Measurements from ENCODE around the gene USP17L27.
"Not testable (repeated sequence)": the region's sequence is repeated elsewhere in the genome, so short reads cannot be mapped to it uniquely, and the experiment has no call there.

The USP17L27 gene, protein sequence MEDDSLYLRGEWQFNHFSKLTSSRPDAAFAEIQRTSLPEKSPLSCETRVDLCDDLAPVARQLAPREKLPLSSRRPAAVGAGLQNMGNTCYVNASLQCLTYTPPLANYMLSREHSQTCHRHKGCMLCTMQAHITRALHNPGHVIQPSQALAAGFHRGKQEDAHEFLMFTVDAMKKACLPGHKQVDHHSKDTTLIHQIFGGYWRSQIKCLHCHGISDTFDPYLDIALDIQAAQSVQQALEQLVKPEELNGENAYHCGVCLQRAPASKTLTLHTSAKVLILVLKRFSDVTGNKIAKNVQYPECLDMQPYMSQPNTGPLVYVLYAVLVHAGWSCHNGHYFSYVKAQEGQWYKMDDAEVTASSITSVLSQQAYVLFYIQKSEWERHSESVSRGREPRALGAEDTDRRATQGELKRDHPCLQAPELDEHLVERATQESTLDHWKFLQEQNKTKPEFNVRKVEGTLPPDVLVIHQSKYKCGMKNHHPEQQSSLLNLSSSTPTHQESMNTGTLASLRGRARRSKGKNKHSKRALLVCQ

DNA sequence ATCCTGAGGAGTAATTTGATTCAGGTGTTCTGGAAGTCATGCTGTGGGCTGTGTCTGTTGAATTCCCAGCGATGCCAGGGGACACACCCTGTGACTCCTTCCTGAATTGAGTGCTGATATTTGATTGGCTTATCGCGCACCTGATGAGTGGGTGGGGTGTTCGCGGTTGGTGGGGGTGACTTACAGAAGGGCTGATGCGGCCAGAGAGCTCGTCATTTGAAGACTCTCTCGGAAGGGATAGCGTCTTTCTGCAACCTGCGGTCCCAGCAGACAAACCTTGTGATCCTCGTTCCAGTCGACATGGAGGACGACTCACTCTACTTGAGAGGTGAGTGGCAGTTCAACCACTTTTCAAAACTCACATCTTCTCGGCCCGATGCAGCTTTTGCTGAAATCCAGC lies at the start of gene USP17L27:
TSS of gene USP17L27 (plus strand) at position 301 of the 400 bp plus-strand sequence. CDS start at position 301, 0 bp downstream.
- not testable (repeated sequence) for DNase-seq

DNA sequence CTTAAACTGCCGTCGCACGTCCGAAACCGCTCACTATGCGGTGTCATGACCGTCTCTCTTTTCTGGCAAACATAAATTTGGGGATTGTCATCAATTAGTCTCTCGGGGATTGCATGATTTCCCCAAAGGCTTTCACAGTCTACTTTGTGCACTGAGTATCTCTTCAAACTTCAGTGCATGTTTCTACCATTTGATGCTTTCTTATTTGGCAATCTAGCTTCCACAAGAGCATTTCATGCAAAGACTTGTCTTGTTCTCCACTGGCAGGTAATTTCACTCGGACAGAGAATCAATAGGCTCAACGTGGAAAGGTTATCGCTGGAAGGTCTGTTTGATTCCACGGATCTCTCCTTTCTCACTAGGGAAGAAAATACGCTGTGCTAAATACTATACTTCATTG lies 19.8 kb upstream of the USP17L27 start:
- DNase-seq: not testable (repeated sequence)

DNA sequence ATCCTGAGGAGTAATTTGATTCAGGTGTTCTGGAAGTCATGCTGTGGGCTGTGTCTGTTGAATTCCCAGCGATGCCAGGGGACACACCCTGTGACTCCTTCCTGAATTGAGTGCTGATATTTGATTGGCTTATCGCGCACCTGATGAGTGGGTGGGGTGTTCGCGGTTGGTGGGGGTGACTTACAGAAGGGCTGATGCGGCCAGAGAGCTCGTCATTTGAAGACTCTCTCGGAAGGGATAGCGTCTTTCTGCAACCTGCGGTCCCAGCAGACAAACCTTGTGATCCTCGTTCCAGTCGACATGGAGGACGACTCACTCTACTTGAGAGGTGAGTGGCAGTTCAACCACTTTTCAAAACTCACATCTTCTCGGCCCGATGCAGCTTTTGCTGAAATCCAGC lies 19.1 kb upstream of the USP17L27 start, which contains the start of gene USP17L24:
TSS of gene USP17L24 (plus strand) at position 301 of the 400 bp plus-strand sequence. CDS start at position 301, 0 bp downstream.
- not testable (repeated sequence) for DNase-seq

DNA sequence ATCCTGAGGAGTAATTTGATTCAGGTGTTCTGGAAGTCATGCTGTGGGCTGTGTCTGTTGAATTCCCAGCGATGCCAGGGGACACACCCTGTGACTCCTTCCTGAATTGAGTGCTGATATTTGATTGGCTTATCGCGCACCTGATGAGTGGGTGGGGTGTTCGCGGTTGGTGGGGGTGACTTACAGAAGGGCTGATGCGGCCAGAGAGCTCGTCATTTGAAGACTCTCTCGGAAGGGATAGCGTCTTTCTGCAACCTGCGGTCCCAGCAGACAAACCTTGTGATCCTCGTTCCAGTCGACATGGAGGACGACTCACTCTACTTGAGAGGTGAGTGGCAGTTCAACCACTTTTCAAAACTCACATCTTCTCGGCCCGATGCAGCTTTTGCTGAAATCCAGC lies 14.3 kb upstream of the USP17L27 start, which contains the start of gene USP17L25:
TSS of gene USP17L25 (plus strand) at position 301 of the 400 bp plus-strand sequence. CDS start at position 301, 0 bp downstream.
- DNase-seq: not testable (repeated sequence)

DNA sequence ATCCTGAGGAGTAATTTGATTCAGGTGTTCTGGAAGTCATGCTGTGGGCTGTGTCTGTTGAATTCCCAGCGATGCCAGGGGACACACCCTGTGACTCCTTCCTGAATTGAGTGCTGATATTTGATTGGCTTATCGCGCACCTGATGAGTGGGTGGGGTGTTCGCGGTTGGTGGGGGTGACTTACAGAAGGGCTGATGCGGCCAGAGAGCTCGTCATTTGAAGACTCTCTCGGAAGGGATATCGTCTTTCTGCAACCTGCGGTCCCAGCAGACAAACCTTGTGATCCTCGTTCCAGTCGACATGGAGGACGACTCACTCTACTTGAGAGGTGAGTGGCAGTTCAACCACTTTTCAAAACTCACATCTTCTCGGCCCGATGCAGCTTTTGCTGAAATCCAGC lies 9.6 kb upstream of the USP17L27 start, which contains the start of gene USP17L26:
TSS of gene USP17L26 (plus strand) at position 301 of the 400 bp plus-strand sequence. CDS start at position 301, 0 bp downstream.
- not testable (repeated sequence) for DNase-seq

DNA sequence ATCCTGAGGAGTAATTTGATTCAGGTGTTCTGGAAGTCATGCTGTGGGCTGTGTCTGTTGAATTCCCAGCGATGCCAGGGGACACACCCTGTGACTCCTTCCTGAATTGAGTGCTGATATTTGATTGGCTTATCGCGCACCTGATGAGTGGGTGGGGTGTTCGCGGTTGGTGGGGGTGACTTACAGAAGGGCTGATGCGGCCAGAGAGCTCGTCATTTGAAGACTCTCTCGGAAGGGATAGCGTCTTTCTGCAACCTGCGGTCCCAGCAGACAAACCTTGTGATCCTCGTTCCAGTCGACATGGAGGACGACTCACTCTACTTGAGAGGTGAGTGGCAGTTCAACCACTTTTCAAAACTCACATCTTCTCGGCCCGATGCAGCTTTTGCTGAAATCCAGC lies 4.8 kb upstream of the USP17L27 start, which contains the start of gene USP17L5:
TSS of gene USP17L5 (plus strand) at position 301 of the 400 bp plus-strand sequence. CDS start at position 301, 0 bp downstream.
- not testable (repeated sequence) for DNase-seq

DNA sequence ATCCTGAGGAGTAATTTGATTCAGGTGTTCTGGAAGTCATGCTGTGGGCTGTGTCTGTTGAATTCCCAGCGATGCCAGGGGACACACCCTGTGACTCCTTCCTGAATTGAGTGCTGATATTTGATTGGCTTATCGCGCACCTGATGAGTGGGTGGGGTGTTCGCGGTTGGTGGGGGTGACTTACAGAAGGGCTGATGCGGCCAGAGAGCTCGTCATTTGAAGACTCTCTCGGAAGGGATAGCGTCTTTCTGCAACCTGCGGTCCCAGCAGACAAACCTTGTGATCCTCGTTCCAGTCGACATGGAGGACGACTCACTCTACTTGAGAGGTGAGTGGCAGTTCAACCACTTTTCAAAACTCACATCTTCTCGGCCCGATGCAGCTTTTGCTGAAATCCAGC lies 4.6 kb downstream of the USP17L27 start, which contains the start of gene USP17L28:
TSS of gene USP17L28 (plus strand) at position 301 of the 400 bp plus-strand sequence. CDS start at position 301, 0 bp downstream.
- not testable (repeated sequence) for DNase-seq

DNA sequence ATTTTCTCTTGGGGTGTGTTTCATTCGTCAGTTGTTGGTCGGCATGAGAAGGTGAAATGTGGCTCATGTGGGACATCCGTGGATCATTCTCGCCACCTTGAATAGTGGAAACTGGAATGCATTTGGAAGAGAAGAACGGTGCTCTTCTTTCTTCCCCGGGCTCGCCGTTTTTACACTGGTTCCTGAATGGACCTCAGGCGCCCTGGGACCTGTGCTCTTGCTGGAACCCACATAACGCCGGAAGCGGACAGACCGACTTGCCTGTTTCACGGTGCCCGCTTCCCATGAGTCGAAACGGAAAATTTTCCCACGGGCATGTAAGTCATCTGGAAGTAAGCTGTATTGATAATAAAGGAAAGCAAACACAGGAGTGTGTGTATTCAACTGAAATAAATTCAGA lies 6.9 kb downstream of the USP17L27 start:
- not testable (repeated sequence) for DNase-seq

DNA sequence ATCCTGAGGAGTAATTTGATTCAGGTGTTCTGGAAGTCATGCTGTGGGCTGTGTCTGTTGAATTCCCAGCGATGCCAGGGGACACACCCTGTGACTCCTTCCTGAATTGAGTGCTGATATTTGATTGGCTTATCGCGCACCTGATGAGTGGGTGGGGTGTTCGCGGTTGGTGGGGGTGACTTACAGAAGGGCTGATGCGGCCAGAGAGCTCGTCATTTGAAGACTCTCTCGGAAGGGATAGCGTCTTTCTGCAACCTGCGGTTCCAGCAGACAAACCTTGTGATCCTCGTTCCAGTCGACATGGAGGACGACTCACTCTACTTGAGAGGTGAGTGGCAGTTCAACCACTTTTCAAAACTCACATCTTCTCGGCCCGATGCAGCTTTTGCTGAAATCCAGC lies 9.4 kb downstream of the USP17L27 start, which contains the start of gene USP17L29:
TSS of gene USP17L29 (plus strand) at position 301 of the 400 bp plus-strand sequence. CDS start at position 301, 0 bp downstream.
- not testable (repeated sequence) for DNase-seq

DNA sequence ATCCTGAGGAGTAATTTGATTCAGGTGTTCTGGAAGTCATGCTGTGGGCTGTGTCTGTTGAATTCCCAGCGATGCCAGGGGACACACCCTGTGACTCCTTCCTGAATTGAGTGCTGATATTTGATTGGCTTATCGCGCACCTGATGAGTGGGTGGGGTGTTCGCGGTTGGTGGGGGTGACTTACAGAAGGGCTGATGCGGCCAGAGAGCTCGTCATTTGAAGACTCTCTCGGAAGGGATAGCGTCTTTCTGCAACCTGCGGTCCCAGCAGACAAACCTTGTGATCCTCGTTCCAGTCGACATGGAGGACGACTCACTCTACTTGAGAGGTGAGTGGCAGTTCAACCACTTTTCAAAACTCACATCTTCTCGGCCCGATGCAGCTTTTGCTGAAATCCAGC lies 18.9 kb downstream of the USP17L27 start, which contains the start of gene USP17L30:
TSS of gene USP17L30 (plus strand) at position 301 of the 400 bp plus-strand sequence. CDS start at position 301, 0 bp downstream.
- DNase-seq: not testable (repeated sequence)

DNA sequence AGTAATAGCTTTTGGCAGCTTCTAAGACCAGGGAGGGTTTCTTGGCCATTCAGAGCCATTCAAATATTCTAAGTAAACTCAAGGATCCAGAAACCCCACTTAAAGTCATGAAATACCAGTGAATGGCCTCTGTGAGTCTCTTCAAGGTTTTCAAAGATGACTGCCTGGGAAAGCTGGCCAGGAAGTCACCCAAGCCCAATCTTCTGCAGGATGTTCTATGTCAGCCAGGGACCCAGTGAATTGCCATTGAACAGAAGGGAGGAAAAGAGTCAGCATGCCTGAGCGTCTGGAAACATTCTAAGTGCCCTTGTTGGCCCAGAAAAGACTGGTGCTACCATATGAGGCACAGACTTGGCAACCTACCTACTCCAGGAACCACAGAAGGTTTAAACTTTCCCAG lies 35.9 kb downstream of the USP17L27 start:
- DNase-seq: not testable (repeated sequence)

DNA sequence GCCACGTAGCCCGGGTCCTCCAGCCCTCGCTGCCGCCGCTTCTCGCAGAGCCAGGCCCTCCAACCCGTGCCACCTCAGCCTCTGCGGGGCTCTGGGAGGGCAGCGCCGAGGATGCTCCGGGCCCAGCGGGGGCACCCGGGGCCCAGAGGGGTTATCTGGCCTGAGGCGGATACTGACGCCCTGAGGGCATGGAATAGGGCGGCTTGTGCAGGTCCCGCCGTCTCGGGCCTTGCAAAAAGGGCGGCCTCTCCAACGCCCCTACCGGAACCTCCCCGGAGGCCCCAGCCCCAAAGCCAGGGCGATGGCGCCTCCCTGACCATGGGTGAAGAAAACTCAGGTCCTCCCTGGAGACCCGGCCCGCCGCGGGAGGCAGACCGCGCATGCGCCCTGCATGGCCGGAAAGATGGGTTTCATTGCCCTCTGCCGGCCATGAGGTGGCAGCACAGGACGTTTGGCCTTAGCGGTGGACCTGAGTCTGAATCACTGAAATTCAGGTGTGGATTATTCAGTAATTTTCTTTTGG lies 37.1 kb downstream of the USP17L27 start:
- not testable (repeated sequence) for DNase-seq

DNA sequence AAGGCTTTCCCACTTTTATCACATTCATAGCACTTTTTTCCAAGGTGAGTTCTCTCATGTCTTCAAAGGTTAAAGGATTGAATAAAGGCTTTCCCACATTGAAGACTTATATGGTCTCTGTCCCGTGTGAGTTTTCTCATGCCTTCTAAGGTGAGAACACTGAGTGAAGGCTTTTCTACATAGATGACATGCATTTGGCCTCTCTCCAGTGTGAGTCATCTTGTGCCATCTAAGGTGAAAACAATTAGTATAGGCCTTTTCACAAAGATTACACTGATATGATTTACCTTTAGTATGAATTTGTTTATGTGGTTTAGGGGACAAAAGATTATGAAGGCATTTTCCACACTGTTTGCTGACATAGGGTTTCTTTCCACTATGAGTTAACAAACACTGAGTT lies 40.2 kb downstream of the USP17L27 start:
- no peak for DNase-seq

DNA sequence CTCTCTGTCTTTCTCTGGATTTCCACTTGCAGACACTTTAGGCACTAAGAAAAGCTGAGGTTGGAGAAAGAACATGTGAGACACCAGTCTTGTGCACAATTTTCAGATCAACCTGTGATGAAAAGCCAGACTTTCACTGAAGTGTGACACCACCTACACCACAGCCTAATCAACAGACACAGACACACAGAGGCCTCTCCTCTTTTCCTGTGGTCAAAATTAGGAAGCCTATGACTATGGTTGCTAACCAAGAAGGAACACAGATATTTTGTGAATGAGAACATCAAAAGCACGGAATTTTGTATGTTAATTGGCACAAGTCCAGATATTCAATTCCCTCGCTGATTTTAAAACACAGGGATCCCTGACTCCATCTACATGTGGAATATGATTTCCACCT lies 45.1 kb downstream of the USP17L27 start:
- DNase-seq: not testable (repeated sequence)

All from inflammatory macrophage treated with lipopolysaccharide for 1 hour (primary cell).